B cell (primary cell): ENCODE results near the gene FBXO42.

Experiments used
- EZH2 ChIP-seq: IDR thresholded peaks from 2 replicates; pipeline ENCODE4 v1.6.1; 2012; ENCODE audit warnings: borderline replicate concordance, low read depth, mild to moderate bottlenecking, moderate library complexity, low read length; ENCODE audit not compliant: insufficient read depth, poor library complexity, severe bottlenecking
- TF ChIP-seq, protein P1 (sequence below): fragments of 200-600 bp; IDR thresholded peaks from one replicate; pipeline ENCODE4 v1.8.0; 2022; ENCODE audit warnings: antibody characterized with exemption, mild to moderate bottlenecking

DNA sequence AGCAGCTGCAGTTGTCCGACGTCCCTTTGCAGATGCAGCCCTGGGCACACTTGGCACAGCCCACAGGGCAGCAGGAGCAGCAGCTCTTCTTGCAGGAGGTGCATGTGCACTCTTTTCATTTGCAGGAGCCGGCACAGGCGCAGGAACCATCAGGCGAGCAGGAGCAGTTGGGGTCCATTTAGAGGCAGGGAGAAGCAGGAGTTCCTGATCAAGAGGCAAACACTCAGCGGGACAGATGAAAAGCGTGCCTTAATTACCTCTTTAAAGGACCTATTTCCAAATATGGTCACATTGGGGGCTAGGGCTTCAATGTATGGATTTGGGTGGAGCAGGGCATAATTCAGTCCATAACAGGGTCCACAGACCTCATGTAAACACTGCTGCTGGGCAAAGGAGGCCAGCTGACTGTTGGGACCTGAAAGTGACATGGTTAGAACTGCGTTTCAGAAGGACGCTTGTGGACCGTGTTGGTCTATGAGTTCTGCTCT, 111.0 kb downstream of the FBXO42 start:
- TF ChIP-seq, protein P1, sequence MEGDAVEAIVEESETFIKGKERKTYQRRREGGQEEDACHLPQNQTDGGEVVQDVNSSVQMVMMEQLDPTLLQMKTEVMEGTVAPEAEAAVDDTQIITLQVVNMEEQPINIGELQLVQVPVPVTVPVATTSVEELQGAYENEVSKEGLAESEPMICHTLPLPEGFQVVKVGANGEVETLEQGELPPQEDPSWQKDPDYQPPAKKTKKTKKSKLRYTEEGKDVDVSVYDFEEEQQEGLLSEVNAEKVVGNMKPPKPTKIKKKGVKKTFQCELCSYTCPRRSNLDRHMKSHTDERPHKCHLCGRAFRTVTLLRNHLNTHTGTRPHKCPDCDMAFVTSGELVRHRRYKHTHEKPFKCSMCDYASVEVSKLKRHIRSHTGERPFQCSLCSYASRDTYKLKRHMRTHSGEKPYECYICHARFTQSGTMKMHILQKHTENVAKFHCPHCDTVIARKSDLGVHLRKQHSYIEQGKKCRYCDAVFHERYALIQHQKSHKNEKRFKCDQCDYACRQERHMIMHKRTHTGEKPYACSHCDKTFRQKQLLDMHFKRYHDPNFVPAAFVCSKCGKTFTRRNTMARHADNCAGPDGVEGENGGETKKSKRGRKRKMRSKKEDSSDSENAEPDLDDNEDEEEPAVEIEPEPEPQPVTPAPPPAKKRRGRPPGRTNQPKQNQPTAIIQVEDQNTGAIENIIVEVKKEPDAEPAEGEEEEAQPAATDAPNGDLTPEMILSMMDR = no peak
- no peak for TF ChIP-seq EZH2
